Measurements from ENCODE around the gene SLC6A17.

- TF ChIP-seq CTCF (IDR thresholded peaks at IDR 0.05) (no peak), POLR2AphosphoS5 (IDR thresholded peaks at IDR 0.05) (no peak)
Measured at GRCh38 chr1:110113551-110113950, 36.7 kb upstream of the SLC6A17 start.

Measured in prostate gland (tissue), 2 donors.